Measurements from ENCODE around the gene STING1. TPM values are rescaled to one million over a fixed set of nuclear protein-coding genes. Genes with fewer than 3 reads are reported as not detected.

STING1 gene
- total RNA-seq, 4 donors from 2014 or later: 10.1 to 12.5 (median 10.9) TPM

DNA sequence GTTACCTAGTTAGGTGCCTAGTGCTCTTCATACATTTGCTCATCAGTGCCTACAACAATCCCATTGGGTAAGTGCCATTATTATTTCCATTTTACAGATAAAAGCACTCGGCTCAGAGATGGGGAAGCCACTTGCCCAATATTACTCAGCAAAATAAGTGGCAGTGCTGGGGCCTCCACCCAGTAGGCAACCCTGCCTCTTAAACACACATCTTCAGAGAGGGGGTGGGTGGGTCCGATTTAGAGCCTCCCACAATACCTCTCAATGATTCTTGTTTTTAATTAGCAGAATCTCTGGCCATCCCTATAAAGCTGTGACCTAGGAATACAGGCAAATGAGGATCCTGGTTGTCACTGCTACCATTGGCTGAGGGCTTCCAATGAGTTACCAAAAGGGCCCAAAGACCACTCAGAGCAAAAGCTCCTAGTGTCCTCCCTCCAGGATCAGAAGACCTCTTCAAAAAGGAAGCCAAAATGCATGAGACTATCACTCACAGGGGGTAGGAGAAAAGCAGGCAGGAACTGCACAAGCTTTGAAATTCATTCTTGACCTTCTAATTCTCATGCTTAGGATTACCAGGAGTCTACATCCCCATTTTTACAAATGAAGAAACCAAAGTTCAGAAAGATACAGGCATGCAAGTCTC lies 42.5 kb upstream of the STING1 start:
- DNase-seq (no peak), ATAC-seq (no peak)
- no peaks in the 10 kb centered on the region for H3K27me3 ChIP-seq
- no peaks in the 10 kb centered on the region for H3K36me3 ChIP-seq
- in situ Hi-C loops (cut with MboI; ENCODE audit: low sequenced_read_pairs in 4 of 4): no loop called here
- H3K9me3 ChIP-seq: no peaks in the 10 kb centered on the region
- peaks cover 7 to 19% of the 10 kb centered on the region in 2 donors for H3K4me1 ChIP-seq
- intact Hi-C loops (cut with DNase I; ENCODE audit: low total_unique reads): no loop called here
- TF ChIP-seq, protein P1, sequence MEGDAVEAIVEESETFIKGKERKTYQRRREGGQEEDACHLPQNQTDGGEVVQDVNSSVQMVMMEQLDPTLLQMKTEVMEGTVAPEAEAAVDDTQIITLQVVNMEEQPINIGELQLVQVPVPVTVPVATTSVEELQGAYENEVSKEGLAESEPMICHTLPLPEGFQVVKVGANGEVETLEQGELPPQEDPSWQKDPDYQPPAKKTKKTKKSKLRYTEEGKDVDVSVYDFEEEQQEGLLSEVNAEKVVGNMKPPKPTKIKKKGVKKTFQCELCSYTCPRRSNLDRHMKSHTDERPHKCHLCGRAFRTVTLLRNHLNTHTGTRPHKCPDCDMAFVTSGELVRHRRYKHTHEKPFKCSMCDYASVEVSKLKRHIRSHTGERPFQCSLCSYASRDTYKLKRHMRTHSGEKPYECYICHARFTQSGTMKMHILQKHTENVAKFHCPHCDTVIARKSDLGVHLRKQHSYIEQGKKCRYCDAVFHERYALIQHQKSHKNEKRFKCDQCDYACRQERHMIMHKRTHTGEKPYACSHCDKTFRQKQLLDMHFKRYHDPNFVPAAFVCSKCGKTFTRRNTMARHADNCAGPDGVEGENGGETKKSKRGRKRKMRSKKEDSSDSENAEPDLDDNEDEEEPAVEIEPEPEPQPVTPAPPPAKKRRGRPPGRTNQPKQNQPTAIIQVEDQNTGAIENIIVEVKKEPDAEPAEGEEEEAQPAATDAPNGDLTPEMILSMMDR (IDR thresholded peaks at IDR 0.05 in 4 of 5, conservative IDR thresholded peaks at IDR 0.05 in 1 of 5): no peak
- TF ChIP-seq POLR2A (IDR thresholded peaks at IDR 0.05): no peak
- no peak overlapping the region for H3K4me3 ChIP-seq
- peak overlapping the region in 1 of 4 donors; percentile 63 for H3K27ac ChIP-seq

DNA sequence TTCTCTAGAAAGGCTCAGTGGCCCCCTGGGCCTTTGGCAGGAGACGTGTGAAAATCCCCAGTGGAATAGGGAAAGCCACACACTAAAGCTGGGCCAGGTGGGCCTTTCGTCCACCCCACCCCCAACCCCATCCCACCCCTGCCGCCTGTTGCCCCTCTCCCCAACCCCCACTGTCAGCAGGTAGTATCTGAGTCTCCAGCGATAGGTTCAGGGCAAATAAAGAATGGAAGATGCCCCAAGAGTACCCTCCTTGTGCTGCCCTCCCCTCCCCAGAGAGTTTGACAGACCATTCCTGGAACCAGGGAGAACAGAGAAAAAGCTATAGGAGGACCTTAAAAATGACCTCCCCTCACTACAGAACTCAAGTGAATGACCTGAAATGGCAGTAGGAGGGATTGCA lies 41.9 kb upstream of the STING1 start:
- no peak for DNase-seq
- in situ Hi-C loops (cut with MboI; ENCODE audit: low sequenced_read_pairs in 4 of 4): no loop called here
- no peak overlapping the region for H3K4me3 ChIP-seq
- no peaks in the 10 kb centered on the region for H3K36me3 ChIP-seq
- H3K9me3 ChIP-seq: no peaks in the 10 kb centered on the region
- intact Hi-C loops (cut with DNase I; ENCODE audit: low total_unique reads): no loop called here
- no peak for ATAC-seq
- no peak overlapping the region for H3K27ac ChIP-seq
- TF ChIP-seq, protein P1 (IDR thresholded peaks at IDR 0.05 in 4 of 5, conservative IDR thresholded peaks at IDR 0.05 in 1 of 5): no peak
- TF ChIP-seq POLR2A (IDR thresholded peaks at IDR 0.05): no peak
- H3K27me3 ChIP-seq: no peaks in the 10 kb centered on the region
- H3K4me1 ChIP-seq: peaks cover 7 to 19% of the 10 kb centered on the region in 2 donors

DNA sequence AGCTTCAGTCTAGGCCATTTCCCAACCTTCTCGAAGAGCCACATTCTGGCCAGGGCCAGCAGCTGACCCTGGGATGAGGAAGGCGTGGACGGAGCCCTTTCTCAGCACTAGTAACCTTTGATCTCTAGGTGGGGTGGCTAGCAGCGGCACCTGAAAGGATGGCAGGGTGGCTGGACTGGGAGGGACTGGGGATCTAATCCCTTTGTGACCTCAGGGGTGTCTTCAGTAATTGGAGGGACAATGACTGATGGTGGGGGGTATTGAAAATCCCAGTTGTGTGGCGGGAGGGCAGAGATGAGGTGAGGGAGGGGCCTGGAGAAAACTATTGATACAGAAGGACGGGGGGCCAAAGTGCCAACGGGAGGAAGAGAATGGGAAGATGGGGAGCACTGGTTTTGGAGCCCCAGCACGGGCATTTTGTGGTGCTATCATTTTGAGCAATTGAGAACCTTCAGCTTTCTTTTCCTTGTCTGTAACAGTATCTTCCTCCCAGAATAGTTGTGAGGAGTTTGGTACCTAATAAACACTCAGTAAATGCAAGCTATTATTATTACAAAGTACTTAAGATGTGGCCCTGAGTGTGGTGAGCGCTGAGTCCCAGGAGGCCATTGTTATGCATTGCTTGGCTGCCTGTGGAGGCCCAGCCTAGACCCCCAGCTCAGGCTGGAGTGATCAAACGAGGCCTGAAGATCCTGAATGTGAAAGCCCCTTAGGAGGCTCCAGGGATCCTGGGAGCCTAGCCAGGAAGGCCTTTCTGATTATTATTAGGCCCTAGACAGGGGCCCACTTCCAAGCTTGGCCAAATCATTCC lies 41.3 kb upstream of the STING1 start:
- in situ Hi-C loops (cut with MboI; ENCODE audit: low sequenced_read_pairs in 4 of 4) (no loop called here), intact Hi-C loops (cut with DNase I; ENCODE audit: low total_unique reads) (no loop called here)
- ATAC-seq (no peak), DNase-seq (no peak)
- Histone ChIP-seq H3K4me3 (no peak overlapping the region), H3K36me3 (no peaks in the 10 kb centered on the region), H3K9me3 (no peaks in the 10 kb centered on the region), H3K4me1 (peaks cover 7 to 19% of the 10 kb centered on the region in 2 donors), H3K27ac (no peak overlapping the region), H3K27me3 (no peaks in the 10 kb centered on the region)
- TF ChIP-seq, protein P1 (IDR thresholded peaks at IDR 0.05 in 4 of 5, conservative IDR thresholded peaks at IDR 0.05 in 1 of 5): no peak
- no peak for TF ChIP-seq POLR2A (IDR thresholded peaks at IDR 0.05)

DNA sequence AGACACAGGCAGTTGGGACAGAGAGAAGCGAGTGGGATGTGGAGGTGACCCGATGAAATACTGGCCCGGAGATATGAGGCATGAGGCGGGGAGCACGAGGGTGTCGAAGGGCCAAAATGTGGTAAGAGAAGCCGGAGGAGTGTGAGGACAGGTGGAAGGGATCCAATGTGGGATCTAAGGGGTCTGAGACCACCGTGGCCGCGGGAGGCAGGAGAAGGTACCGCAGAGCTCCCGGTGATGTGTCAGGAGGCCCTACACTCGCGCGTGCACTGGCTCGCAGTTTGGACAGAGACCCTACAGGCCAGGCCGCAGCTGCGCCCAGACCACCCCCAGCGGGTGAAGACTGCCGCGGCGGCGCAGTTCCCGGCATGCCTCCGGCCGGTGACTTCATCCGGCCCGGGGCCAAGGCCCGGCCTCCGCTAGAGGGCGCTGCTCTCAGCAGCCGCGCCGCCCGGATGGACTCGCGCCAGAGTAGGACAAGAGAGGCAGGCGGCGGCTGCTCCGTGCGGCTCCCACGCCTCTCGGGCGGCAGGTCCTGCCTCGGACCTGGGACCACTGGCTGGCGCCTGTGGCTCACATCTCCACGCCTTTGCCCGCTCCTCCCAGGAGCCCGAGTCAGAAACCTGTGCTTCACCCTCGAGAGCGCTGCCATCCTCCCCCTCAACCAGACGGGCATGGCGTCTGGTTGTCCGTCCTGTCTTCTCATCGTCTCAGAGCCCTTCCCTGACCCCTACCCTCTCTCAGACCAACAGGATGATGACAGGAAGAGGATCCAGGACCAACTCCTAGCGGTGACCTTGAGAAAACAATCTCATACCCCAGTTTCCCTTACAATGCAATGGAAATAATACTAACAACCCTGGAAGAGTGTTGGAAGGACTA lies 35.4 kb upstream of the STING1 start:
- peaks cover 7 to 8% of the 10 kb centered on the region in 2 donors for H3K4me1 ChIP-seq
- intact Hi-C loops (cut with DNase I; ENCODE audit: low total_unique reads): loop anchor here (2.0 to 5.0 kb wide), 4 partner anchors 43 to 174 kb away; partner anchors contain the start of genes DNAJC18 and UBE2D2
- in situ Hi-C loops (cut with MboI; ENCODE audit: low sequenced_read_pairs in 4 of 4): loop anchor here (5.0 kb wide), 3 partner anchors 91 to 101 kb away; no protein-coding TSS in a partner anchor
- ATAC-seq (peak; percentile 82 to 90), DNase-seq (peak; percentile 78 to 88)
- peak overlapping the region; percentile 58 to 79 (median 63) for H3K4me3 ChIP-seq
- TF ChIP-seq, protein P1 (IDR thresholded peaks at IDR 0.05 in 4 of 5, conservative IDR thresholded peaks at IDR 0.05 in 1 of 5): peak in 4 of 5 experiments; percentile 93 to 99 (median 98)
- peak; percentile 36 to 54 for TF ChIP-seq POLR2A (IDR thresholded peaks at IDR 0.05)
- H3K36me3 ChIP-seq: no peaks in the 10 kb centered on the region
- peak overlapping the region; percentile 83 to 95 (median 90) for H3K27ac ChIP-seq
- no peaks in the 10 kb centered on the region for H3K9me3 ChIP-seq
- H3K27me3 ChIP-seq: no peaks in the 10 kb centered on the region

All from gastrocnemius medialis (tissue), 4 donors.